ENCODE measurements around the gene CPN1.

The CPN1 gene

GRCh38 chr10:100075426-100076220, 6.0 kb downstream of the CPN1 start:
- no peak for DNase-seq

- no peak for DNase-seq
Measured at GRCh38 chr10:100072514-100072913, 9.2 kb downstream of the CPN1 start.

DNA sequence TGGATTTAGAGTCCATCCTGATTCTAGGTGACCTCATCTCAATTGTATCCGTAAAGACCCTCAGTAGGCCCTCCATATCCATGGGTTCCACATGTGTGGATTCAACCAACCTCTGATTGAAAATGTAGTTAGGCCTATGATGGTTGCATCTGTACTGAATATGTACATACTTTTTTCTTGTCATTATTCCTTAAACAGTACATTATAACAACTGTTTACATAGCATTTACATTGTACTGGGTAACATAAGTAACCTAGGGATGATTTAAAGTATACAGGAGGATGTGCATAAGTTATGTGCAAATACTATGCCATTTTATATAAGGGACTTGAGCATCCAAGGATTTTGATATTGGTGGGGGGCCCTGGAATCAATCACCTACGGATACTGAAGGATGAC, 10.1 kb downstream of the CPN1 start:
- no peak for DNase-seq

DNA sequence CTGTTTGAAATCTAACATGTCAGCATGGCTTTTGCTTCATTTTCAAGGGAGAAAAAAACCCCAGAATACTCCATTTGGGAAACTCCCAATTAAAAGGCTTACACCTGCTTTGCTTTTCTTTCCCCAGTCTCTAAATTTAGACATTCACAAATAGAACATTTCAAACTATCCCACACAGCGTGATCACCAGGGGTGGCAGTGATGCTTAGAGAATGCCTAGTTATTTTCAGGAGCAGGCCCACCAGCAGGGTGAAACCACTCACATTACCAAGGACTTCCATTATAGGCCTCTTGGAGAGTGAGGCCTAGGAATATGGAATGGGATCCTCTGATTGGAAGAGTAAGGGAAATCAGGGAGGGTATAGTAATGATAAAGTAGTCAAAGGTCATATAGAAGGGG, 14.2 kb downstream of the CPN1 start:
- DNase-seq = no peak

GRCh38 chr10:100065084-100065660, 16.5 kb downstream of the CPN1 start:
- DNase-seq = no peak

- DNase-seq = no peak
Measured at GRCh38 chr10:100061401-100061800, 20.3 kb downstream of the CPN1 start.

DNA sequence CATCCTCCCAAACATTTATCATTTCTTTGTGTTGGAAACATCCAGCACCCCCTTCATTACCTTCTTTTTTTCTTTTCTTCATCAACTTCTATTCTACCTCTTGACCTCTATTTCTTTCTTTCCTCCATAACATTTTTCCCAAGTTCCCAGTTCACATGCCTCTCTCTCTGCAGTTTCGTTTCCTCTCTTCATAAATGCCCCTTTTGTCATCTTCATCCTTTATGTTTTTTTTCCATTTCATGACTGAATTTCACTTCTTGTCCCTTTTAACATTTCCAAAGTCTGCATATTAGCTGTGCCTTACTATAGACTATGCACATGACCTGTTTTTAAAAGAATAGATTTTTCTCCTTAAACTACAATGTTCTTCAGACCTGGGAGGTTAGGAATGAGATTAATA, 23.7 kb downstream of the CPN1 start:
- no peak for DNase-seq

DNA sequence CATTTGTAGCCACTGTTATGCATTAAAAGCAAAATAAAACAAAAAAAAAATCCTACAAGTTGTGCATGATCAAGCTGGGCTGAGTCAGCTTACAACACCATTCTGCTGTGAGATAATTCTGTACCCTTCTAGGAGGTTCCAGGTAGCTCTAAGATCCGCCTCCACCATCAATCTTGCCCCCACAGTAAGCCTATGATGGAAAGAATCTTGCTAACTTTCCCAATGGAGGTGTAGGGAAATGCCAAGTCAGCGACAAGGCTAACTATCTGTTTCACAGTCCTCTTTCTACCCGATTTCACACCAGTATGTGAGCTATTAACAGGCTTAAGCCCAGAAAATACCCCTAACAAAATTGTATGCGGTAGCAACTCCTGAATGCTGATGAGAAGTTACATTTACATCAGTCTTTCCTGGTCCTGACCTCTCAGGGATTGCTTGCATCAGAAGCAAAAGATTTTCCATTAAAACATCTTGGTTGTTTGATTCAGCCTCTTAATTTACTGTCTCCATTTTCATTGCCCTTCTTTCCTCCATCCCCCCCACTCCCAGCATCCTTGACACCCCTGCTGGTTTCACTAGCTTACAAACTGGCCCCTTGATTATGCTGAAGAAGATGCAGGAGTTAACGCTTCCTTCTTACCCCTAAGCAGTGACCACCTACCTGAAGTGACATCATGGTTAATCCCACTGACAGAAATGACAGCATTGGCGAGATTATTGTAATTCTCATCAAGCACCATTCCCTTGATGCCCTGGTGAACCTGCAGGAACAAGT, 27.8 kb downstream of the CPN1 start:
- no peak for DNase-seq

- DNase-seq = peak; percentile 29
Measured at GRCh38 chr10:100046021-100046486, 35.6 kb downstream of the CPN1 start.

DNA sequence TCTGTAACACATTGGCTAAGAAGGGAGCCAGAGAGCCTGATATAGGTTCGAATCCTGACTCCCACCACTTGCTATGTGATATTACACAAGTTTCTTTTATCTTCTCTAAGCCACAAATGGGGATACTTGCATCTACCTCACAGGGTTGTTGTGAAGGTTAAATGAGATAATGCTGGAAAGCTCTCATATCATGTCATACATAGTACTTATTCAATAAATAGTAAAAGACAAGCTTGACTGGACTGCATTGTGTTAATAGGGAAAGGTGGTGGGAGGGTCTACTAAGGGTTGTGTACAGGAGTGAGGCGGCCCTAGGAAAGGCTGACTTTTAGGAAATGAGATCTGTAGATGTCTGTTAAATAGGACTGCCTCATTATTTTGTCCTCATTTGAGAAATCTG, 36.1 kb downstream of the CPN1 start:
- no peak for DNase-seq

DNA sequence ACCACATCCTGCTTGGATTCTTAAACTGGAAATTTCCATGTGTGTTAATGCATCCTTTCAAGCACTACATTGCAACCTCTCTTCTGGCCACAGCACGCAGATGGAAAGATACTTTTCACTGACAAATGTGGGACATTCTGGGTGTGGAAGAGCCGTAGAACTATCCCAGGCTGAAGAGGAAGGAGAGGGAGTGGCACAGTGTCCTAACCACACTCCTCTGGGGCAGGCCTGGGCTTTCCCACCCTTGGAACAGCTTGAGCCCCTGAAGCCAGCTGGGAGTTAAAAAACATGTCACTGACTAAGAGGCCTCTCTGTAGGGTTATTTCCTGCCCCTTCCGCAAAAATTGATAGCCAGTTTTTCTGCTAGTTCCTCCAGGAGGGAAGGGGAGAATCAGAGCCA, 37.9 kb downstream of the CPN1 start:
- DNase-seq = no peak

GRCh38 chr10:100043344-100043743, 38.3 kb downstream of the CPN1 start:
- DNase-seq = no peak

- DNase-seq = no peak
Measured at GRCh38 chr10:100041306-100042002, 40.2 kb downstream of the CPN1 start.

DNA sequence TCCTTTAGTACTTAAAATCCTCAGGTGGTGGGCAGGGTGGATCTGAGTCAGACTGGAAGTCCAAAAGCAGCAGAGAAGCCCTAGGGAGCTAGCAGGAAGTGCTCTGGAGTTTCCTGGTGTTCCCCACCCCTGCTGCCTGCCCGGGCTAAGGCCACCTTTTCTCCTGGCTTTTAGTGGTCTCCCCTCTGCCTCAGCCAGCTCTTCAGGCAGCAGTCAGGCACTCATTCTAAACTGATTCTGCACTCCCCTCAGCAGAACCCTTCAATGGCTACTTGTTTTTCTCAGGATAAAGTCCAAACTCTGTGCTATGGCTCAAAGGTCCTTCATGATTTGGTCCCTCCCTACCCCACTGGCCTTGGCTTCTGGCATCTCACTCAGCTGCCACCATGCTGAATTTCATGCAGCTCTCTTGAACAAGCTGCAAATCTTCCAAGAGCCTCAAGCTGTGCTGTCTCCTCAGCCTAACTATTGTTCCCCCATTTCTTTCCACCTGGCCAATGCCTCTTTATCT, 43.1 kb downstream of the CPN1 start:
- no peak for DNase-seq

- no peak for DNase-seq
Measured at GRCh38 chr10:100037758-100038315, 43.8 kb downstream of the CPN1 start.

DNA sequence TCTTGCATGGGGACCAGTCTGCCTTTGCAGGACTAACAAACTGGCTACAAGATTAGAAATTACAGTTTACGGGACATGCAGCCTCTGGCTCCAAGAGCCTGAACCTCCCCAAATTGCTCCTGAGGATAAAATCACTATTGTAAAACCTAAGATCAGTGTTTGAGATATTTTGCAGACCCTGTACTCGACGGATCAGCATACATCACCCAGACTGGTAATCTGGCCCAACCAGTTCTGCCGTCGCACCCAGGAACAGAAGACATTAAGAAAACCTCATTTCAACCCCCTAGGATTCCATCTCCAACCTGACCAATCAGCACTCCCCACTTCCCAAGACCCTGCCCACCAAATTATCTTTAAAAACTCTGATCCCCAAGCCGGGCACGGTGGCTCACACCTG, 44.8 kb downstream of the CPN1 start:
- DNase-seq = no peak

DNA sequence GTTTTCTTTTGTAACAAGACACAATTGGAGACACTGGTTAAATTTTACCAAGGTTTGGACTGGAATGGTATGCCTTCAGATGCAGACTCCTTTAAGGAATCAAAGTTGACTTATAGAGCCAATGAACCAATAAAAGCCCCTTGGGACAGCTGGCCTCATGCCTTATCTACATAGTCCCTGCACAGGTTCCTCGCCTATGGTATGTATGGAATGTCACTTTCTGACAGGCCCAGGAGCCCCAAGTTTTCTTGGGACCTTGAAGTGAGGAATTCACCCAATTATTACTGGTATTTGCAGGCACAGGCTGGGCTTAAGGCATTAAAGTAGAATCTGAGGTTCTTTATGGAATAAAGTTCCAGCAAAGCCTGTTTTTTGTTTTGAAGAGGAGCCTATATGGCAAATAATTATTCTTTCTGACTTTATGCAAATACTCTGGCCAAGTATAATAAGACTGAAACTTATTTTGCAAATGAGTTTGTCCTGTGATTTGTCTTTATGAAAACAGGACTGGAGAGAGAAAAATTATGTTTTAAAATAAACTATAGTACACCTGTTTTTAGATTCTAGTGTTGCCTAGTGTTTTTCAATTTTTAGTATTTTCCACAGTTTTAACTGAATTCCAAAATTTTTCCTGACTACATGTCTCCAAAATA, 47.8 kb downstream of the CPN1 start:
- no peak for DNase-seq

DNA sequence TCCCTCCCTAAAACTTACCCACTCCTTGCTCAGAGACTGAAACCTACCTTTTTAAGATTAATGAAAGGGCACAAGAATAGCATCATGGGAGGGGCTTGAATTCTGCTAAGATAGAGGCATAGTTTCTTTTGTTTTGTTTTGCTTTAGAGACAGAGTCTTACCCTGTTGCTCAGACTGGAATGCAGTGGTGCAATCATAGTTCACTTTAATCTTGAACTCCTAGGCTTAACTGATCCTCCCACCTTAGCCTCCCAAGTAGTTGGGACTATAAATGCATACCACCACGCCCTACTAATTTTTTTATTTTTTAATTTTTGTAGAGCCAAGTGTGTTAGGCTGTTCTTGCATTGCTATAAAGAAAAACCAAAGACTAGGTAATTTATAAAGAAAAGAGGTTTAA, 54.3 kb downstream of the CPN1 start:
- DNase-seq = no peak

GRCh38 chr10:100025576-100025975, 56.1 kb downstream of the CPN1 start:
- peak; percentile 34 for DNase-seq

- DNase-seq = no peak
Measured at GRCh38 chr10:100024748-100025147, 56.9 kb downstream of the CPN1 start.

DNA sequence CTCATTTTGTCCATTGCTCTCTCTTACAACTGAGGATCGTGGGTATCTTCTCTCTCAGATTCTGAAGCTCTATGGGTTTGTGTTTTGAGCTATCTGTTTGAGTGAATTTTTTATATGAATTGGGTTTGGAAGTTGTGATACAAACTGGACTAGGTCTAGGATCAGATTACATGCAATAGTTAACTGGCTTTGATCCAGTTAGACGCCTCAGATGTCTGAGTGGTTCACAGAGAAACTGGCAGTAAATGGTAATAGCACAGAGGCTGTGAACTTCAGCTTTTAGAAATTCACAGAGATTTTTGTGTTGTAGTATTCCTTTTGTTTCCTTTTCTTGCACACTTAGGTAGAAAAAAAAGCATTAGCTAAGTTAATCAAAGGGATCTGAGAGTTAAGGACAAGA, 59.3 kb downstream of the CPN1 start:
- DNase-seq = peak; percentile 21

GRCh38 chr10:100021322-100021721, 60.3 kb downstream of the CPN1 start:
- no peak for DNase-seq

All from NCI-H2029 (cell line).